HG03175 (cell line): ENCODE results near the gene GOLGA3.
"Not testable (repeated sequence)": the region's sequence is repeated elsewhere in the genome, so short reads cannot be mapped to it uniquely, and the experiment has no call there.

Experiments used
- ATAC-seq: cut with Tn5 transposase; IDR thresholded peaks from one replicate; pipeline ENCODE4 v1.9.1; 2021; ENCODE audit warnings: mild to moderate bottlenecking, moderate library complexity; ENCODE audit not compliant: unreplicated experiment

Gene GOLGA3

DNA sequence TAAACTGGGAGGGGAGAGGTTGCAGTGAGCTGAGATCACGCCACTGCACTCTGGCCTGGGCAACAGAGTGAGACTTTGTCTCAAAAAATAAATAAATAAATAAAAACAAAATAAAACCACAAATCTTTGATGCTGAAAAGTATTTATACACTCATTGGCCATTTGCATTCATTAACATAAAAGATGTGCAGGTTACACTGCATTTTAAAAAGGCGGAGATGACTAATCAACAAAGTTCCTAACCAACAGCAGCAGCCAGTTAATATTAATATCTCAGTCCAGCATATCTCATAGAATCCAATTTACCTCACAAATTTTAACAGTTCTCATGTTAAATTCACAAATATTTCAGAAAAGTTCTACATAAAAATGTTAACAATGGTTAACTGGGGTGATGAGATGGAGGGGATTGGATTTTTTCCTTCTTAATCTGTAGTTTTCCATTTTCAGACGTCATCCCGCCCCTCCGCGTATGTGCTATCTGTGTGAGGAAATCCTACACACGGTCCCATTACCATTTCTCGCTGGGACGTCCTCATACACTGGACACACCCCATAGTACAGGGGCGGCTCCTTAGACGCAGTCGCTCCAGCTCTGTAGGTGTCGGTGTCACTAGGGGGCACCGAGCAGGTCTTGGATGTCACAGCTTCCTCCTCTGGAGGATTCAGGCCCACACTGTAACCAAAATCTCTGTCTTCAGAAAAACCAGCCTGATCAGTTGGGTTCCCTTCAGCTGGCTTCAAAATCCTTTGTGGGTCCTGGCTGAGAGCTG, 74.3 kb downstream of the GOLGA3 start:
- ATAC-seq, result no peak

DNA sequence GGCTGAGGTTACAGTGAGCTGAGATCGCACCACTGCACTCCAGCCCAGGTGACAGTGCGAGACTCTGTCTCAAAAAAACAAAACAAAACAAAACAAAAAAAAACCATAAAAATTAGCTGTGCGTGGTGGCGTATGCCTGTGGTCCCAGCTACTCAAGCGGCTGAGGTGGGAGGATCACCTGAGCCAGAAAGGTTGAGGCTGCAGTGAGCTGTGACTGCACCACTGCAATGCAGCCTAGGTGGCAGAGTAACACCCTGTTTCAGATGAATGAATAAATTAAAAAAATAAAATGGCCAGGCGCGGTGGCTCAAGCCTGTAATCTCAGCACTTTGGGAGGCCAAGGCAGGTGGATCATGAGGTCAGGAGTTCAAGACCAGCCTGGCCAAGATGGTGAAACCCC, 75.0 kb downstream of the GOLGA3 start:
- not testable (repeated sequence) for ATAC-seq

DNA sequence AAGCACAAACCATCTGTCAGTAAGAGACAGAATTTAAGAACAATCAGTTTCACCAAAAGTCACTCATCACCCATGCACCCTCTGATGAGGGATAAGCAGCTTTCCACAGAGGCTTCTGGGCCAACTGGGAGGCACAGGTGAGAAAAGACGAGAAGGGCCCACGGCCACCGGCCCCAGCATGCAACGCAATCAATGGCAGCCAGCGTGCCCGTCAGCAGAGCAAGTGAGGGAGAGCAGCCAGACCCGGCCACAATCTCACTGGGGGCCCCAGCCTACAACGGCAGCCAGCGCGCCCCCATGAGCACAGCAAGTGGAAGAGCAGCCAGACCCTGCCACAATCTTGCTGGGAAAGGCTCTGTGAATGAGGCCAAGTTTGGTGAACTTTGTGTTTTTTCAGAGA, 80.3 kb downstream of the GOLGA3 start:
- ATAC-seq, result no peak

DNA sequence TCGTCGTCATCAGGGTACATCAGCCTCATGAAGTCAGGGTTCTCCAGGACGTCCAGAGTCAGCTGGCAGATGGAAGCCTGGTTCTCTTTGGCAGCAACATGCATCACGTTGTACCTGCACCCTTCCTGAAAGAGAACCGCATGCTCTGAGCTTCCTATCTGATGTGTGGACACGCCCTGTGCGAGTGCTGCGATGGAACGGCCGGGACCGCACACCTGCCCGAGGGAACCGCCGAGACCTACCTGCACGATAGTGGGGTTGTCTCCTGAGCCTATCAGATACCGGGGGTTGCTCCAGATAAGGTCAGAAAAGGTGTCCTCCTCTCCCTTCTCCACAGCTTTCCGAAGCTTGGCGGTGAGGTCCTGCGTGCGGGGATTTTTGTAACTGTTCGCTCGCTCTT, 80.8 kb downstream of the GOLGA3 start:
- no peak for ATAC-seq

DNA sequence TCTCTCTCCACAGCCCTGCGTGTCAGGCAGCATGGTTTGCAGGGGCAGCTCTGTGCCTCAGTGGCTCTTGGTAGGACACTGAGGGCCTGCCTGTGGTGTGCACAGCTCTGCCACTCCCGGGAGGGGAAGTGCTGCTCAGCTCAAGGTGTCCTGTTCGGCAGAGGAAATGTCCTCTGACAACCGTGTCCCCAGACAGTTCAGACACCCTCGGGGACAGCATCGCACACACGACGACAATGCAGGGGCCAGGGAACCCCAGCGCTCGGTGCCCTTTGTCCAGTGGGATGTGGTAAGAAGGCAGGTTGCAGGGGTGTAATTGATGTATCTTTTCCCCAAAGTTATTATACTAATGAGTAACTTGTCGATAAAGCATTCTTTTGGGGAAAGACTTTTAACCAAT, 81.3 kb downstream of the GOLGA3 start:
- no peak for ATAC-seq

DNA sequence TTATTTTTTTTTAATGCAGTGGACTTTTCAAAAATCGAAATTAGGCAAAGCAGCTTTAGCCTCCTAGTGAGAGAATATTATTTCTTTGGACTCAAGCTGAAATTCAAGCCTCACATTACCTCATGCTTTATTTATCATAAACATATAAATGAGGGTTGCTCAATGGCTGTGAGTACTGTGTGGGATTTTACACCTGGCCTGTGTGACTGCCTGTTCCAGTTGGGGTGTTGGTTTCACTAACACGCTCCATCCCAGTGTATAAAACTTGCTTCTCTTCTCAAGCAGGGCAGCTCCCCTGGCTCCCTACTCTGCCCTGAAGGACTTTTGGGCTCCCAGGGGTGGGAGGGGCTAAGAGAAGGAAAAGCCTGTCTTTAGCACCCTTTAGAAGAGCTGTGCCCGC, 82.1 kb downstream of the GOLGA3 start:
- no peak for ATAC-seq

DNA sequence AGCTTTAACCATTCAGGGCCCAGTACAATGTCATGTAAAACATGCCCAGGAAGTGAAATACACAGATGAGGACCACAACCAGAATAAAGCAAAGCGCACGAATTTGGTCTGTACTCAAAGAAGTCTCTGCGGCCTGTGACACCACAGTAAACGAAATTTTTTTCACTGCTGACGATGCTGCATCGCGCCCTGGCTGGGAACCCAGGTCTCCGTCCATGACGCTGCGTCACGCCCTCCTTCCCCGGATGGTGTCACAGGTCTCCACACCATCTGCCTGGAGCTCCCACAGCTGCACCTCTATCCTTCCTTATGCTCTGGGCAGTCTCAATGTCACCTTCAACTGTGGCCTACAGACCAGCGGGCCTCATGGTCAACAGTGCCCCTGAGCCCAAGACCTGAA, 84.8 kb downstream of the GOLGA3 start:
- ATAC-seq, result no peak

DNA sequence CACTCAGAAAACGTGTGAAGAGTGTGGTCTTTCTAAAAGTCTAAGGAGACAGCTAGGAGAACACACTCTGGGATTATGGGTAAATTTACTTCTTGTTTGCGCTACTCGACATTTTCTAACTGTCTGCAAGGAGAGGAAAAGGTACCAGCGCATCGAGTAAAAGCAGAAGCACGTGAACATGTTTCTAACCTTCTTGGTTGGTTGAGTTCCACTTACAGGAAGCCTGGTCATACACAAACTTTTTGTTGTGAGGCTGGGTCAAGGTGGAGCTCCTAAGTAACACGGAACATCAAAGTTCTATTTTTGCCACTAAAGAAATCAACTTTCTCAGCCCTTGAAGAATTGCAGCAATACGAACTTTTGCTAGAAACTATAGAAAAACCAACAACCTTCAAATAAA, 87.0 kb downstream of the GOLGA3 start:
- no peak for ATAC-seq

DNA sequence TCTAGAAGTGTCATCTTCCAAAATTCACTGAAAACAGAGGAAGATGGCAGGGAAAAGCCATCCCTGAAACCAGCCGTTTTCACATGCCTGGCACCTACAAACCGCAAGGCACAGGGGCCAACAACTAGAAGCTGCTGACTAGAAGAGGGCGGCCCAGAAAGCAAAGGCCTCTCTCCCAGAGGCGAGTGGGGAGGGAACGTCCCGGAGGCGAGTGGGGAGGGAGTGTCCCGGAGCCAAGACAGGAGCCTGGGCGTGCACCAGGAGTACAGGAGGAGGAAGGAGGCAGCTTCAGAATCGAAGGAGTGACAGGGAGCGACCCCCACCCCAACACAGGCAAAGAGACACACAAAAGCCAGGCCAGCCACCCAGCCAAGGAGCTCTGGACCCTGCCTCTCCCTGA, 88.0 kb downstream of the GOLGA3 start:
- ATAC-seq, result no peak

DNA sequence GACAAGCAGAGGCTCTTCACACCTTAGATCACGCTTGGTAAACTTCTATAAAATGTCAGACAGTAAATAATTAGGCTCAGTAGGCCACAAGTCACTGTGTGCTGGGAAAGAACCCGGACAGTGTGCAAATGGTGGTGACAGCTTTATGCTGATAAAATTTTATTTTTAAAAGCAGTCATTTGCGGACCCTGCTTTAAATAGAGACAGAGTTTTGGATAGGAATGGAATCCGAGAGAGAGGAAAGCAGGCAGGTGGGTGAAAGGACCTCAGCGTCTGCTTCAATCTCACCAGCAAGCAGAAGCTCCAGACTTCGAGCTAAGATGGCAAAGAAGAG, 88.4 kb downstream of the GOLGA3 start:
- no peak for ATAC-seq

DNA sequence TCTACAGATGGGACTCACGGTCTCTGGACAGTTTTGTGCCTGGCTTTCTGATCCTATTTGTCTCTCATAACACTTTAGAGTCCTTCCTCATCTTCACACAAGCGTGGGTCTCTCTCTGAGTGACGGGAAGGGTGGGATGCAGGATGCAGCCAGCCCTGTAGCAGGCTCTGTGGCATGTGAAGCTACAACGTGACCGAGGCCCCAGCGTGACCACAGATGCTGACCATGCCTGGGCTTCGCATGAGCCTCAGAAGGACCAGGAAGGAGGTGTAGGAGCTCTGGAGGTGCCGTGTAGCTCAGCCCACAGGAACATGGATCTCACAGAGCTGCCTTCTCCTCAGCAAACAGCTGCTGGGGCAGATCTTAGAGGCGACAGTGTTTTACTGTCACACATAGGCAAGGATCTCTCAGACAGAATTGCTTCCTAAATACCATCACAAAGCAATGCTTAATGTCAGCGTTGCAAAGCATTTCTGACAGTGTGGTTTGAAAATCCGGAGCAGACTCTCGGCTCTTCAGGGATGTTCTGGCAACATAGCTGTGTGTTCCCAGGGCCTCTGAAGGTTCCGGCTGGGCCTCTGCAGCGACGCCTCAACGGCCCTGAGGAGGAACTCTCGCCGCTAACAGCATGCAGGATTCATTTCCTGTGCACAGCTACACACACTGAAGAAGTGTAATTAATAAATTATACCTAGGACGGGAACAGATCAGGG, 88.9 kb downstream of the GOLGA3 start:
- ATAC-seq, result no peak

DNA sequence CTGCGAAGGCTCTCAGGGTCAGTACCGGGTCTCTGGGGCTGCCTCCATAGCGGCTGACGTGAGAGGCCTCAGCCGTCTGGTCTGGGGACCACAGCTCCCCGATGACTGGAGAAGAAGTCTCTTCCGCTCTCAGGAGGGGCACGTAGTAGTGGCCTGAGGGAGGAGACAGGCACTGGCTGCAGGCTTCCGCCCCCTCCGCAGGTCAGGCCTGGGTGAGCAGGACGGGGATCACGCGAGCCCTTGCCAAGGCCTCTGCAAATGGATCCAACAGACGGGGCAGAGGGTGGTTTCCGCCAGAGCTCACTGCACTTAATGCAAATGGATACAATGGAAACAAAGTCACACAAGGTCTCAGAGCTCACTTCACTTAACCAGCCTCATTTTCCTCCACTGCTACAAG, 91.8 kb downstream of the GOLGA3 start:
- no peak for ATAC-seq

DNA sequence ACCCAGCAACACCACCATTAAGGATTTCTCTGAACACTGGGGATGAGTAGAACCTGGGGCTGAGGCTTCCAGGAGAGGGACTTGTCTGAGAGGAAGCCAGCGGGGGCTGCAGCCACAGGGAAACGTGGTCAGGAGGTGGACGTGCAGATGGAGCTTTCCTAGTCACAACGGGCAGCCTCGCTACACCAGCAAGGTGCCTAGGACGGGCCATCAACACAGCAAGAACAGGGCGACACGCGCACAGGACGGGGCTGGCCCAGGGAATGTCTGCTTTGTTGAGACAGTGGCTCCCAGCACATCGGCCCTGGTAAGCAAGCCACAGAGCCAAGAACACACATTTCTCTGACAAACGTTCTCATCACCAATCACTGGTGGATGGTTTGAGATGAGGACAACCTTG, 92.3 kb downstream of the GOLGA3 start:
- no peak for ATAC-seq

DNA sequence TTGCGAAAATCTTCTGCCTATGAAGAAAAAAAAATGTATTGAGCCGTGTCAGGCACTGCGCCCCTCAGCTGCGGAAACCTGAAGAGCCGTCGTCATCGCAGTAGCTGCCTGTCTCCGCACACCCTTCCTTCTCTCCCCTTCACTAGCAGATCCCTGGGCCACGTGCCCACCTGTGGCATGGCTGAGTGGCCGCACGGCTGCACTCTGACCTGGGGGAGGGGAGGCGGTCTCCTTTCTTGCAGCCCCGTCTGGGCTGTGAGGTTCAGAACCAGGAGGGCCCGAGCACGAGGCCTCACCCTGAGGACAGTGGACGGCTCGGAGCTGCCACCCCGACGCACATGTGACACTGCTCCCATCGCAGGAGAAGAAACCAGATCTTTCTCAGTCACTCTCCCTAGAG, 93.2 kb downstream of the GOLGA3 start:
- ATAC-seq, result no peak

DNA sequence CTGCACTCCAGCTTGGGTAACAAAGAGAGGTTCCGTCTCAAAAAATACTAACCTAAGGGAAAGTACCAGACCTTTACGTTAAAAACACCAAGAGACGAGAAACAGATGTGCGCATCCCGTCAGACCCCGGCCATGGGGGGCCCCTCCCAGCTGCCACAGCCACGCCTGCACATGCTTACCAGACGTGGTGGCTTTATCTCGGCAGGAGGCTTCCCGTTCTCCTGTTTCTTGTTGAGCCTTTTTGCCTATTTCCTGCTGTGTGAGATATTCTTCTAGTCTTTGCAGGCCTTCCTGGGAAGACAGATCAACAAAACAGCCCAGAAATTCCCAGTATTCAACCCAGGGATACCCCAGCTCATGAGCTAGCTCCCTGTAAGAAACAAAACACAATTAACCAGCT, 94.5 kb downstream of the GOLGA3 start:
- no peak for ATAC-seq

DNA sequence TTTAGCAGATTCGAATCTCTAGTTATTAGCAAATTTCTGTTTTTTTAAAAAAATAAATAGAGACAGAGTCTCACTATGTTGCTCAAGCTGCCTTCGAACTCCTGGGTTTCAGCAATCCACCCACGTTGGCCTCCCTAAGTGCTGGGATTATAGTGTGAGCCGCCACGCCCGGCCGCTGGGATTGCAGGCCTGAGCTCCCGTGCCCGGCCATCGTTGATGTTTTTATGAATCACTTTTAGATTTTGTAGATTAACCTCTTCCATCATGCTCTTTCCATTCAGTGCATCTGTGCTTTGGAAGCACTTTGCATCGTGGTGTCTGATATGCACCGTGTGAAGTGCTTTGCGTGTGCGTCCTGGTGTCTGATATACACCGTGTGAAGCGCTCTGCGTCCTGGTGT, 97.1 kb downstream of the GOLGA3 start:
- ATAC-seq, result no peak

DNA sequence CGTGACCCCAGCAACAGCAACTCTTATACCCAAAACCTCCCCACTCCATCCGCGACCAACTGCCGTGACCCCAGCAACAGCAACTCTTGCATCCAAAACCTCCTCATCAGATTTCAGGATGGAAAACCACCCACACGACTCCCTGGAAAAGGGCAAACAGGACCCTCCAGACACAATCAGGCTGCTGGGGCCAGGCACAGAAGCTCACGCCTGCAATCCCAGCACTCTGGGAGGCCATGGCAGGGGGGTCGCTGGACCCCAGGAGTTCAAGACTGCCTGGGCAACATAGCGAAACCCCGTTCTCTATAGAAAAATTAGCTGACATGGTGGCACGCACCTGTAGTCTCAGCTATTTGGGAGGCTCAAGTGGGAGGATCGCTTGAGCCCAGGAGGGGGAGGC, 98.3 kb downstream of the GOLGA3 start:
- no peak for ATAC-seq

DNA sequence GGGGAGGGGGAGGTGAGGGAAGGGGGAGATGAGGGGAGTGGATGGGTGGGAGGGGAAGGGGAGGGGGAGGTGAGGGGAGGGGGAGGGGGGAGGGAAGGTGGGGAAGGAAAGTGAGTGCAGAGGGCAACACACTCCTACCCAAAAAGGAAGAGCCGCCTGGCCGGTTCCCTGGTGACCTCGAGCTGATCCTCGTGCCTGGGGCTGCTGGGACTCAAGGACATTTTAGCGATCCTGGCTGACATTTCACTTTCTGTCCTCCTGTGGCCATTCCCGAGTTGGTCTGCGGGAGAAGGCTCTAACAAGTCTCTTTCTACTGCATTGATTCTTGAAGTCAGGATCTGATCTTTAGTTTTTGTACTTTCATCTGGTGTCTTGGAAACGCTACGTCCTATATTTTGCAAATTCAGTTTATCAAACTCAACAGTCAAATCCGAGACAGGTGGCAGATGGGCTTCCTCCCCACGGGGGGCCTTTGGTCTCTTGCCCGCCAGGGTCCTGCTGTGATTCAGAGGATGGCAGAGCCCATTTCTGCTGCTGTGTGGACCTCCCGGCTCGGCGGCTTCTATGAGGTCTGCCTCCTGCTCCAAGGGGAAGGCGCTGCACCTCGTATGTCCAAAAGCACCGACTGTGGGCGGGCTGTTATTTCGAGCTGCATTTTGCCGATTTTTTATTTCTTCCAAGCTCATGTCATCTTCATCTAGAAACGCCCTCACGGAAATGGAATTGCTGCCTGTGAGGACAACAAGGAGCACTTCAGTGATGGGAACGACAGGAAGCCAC, 98.9 kb downstream of the GOLGA3 start:
- no peak for ATAC-seq

DNA sequence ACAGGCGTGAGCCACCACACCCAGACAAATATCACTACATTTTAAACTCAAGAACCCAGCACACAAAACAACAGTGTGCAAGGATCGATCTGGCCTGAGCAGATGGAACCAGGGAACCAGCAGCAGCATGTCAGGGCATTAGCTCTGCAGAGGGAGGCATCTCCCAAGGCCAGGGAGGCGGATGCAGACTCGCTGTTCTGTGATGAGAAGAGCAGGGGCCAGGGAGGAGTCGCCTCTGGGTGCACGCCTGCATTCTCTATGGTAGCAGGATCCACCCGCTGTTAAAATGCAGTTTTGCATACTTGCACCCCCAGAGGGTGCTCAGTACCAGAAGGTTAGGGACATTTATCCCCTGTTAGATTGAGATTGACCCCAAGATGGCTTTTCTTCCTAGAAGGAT, 100.2 kb downstream of the GOLGA3 start:
- ATAC-seq, result no peak

DNA sequence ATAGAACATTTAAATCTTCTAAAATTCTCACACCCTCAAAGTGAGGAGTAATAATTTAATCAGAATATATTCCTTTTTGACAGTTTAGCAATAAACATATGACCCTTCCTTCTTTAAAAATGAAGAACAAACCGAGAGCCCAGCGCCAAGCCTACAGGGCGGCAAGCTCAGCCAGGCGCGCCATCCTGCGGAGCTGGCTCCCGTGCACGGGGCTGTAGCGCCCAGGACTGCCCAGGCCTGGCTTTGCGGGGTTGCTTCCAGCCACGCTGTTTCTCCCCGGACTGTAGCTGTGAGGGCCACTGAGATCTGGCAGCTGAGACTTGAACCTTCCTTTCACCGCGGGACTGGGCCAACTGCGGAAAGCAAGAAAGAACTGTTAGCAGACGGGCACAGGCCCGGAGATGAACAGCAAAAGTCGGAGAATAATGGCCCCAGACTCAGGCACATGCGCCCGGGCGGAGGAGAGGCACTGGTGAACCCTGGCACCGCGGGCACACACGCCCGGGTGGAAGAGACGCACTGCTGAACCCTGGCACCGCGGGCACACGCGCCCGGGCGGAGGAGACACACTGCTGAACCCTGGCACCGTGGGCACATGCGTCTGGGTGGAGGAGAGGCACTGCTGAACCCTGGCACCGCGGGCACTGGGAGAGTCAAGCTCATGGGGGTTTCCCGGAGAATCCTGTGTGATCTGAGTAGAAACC, 101.4 kb downstream of the GOLGA3 start:
- ATAC-seq, result no peak

DNA sequence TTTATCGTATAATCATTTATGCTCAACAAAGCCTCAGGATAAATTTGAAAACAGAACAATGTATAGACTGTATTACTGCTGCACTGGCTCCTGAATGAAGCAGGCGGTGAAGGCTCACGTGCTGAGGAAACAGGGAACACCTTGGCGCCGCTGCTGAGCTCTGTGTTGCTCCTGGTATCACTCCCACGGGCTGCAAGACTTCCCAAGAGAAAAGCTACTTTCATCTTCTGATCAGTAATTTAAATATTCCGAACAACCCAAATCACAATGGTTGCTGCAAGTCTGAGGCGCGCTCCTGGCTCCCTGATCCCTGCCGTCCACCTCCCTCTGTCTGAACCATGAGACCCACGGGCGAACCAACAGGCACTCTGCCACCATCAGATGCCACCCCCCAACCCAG, 102.3 kb downstream of the GOLGA3 start:
- ATAC-seq, result no peak
